ENCODE measurements around the gene RTN1.

DNA sequence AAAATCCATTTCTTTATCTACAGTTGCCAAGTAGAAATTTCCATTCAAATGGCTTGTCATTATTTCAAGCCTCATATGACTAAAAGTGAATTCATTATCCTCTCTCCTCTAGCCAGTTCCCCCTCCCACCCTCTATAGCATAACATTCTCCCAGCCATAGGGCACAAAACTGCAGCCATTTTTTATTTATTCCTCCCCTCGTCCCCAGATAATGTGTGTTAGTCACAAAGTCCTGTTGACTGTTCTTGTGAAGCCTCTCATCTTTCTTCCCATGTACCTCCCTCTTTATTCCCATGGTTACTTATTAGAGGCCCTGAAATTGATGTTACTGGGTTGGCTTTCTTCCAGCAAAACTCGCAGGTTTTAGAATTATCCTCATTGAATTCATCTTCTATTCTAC lies 13.2 kb downstream of the RTN1 start:
- TF ChIP-seq POLR2A (IDR thresholded peaks at IDR 0.05), result no peak
- TF ChIP-seq, protein P1, sequence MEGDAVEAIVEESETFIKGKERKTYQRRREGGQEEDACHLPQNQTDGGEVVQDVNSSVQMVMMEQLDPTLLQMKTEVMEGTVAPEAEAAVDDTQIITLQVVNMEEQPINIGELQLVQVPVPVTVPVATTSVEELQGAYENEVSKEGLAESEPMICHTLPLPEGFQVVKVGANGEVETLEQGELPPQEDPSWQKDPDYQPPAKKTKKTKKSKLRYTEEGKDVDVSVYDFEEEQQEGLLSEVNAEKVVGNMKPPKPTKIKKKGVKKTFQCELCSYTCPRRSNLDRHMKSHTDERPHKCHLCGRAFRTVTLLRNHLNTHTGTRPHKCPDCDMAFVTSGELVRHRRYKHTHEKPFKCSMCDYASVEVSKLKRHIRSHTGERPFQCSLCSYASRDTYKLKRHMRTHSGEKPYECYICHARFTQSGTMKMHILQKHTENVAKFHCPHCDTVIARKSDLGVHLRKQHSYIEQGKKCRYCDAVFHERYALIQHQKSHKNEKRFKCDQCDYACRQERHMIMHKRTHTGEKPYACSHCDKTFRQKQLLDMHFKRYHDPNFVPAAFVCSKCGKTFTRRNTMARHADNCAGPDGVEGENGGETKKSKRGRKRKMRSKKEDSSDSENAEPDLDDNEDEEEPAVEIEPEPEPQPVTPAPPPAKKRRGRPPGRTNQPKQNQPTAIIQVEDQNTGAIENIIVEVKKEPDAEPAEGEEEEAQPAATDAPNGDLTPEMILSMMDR (IDR thresholded peaks at IDR 0.05), result no peak

All from suprapubic skin (tissue), 3 donors.